Measurements from ENCODE around the gene FAM90A1. TPM values are rescaled to one million over a fixed set of nuclear protein-coding genes. Genes with fewer than 3 reads are reported as not detected.
"Not testable (repeated sequence)": the region's sequence is repeated elsewhere in the genome, so short reads cannot be mapped to it uniquely, and the experiment has no call there.

Gene FAM90A1, protein sequence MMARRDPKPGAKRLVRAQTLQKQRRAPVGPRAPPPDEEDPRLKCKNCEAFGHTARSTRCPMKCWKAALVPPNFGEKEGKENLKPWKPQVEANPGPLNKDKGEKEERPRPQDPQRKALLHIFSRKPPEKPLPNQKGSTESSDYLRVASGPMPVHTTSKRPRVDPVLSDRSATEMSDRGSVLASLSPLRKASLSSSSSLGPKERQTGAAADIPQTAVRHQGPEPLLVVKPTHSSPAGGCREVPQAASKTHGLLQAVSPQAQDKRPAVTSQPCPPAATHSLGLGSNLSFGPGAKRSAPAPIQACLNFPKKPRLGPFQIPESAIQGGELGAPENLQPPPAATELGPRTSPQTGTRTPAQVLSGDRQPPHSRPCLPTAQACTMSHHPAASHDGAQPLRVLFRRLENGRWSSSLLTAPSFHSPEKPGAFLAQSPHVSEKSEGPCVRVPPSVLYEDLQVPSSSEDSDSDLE
- not detected in 2 replicates for total RNA-seq (2014; rRNA removed)
- Bru-seq, nascent RNA, result not detected
- percentile 9 among the genes with signal in this experiment for BruChase-seq, experiment 1, labeled RNA remaining after a 6-hour chase
- percentile 25 among the genes with signal in this experiment for BruChase-seq, experiment 2, labeled RNA remaining after a 2-hour chase
- long read RNA-seq, result 0 reads

DNA sequence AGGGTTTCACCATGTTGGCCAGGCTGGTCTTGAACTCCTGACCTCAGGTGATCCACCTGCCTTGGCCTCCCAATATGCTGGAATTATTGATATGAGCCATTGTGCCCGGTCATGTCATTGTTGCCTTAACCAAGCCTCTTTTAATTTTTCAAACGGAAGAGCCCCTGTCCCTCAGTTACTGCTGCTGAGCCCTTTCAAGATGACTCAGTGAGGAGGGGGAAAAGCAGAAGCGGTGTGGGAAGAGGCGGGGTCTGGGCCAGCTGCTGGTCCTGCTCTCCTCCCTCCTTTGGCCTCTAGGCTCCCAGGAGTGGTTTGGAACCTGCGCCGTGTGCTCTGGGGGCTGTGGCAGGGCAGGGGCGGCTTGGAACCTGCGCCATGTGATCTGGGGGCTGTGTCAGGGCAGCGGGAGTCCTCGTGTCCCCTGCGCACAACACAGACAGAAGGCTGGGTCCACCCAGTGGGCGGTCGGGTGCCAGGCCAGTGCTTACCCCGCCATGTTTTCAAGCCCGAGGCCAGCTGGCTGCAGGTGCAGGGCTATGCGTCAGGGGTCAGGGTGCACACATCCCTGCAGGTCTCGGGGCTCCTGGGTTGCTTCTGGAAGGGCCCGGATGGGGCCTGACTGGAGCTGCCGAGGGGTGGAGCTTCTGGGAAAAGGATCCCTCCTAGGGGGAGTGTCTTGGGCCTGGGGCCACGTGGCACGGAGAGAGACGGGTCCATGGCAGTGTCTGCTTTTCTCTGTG, at the start of gene FAM90A1:
TSS of gene FAM90A1 (minus strand) at position 627 of the 740 bp plus-strand sequence. CDS start 2,786 bp downstream, outside the sequence.
- DNase-seq; H3K27me3 ChIP-seq (ENCODE audit: low read length); H3K9me2 ChIP-seq (replicated peaks; ENCODE audit: low read length); H3F3A ChIP-seq (ENCODE audit: low read length, unreplicated experiment); H3K36me3 ChIP-seq (ENCODE audit: low read depth, low read length); intact Hi-C loops (cut with micrococcal nuclease); H3K9ac ChIP-seq (ENCODE audit: low read length); H3K4me3 ChIP-seq (ENCODE audit: low read length); POLR2A ChIA-PET (ENCODE audit: unreplicated experiment); ATAC-seq; H4K20me1 ChIP-seq (ENCODE audit: low read length); H3K4me1 ChIP-seq (ENCODE audit: insufficient read depth, low read length); H2AFZ ChIP-seq (ENCODE audit: low read length); BruUV-seq (replicated peaks); H3K9me3 ChIP-seq (ENCODE audit: low read length); H3K27ac ChIP-seq (ENCODE audit: low read length); H3K79me2 ChIP-seq (ENCODE audit: low read length); H3K4me2 ChIP-seq (ENCODE audit: low read length): not testable (repeated sequence)
- CTCF ChIA-PET, result interaction anchor here (0.6 kb wide), 1 partner anchor 9 kb away, joined by 3 read pairs; no protein-coding TSS in a partner anchor

DNA sequence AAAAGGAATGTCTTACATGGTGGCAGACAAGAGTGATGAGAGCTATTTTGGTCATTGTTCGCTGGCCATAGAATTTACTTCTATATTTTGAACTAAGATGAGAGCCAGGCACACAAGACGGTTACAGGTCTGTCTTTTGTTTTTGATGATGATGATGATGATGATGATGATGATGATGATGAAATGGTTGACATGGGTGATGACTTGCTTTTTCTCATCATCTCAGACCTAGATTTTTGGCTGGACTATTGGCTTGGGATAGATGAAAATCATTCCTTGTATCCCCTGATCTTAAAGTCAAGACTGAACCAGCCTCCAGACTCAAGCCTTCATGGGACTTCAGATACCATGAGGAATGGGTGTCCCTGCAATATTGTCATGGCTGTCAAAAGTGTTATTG, 49.0 kb upstream of the FAM90A1 start:
- H3K4me2 ChIP-seq (ENCODE audit: low read length); H3K27ac ChIP-seq (ENCODE audit: low read length); H2AFZ ChIP-seq (ENCODE audit: low read length); ATAC-seq; BruUV-seq (replicated peaks); H4K20me1 ChIP-seq (ENCODE audit: low read length); H3K9me2 ChIP-seq (replicated peaks; ENCODE audit: low read length); H3K4me3 ChIP-seq (ENCODE audit: low read length); CTCF ChIA-PET; POLR2A ChIA-PET (ENCODE audit: unreplicated experiment); H3K36me3 ChIP-seq (ENCODE audit: low read depth, low read length); H3K9ac ChIP-seq (ENCODE audit: low read length); H3K79me2 ChIP-seq (ENCODE audit: low read length); DNase-seq; H3K9me3 ChIP-seq (ENCODE audit: low read length); H3K27me3 ChIP-seq (ENCODE audit: low read length); H3K4me1 ChIP-seq (ENCODE audit: insufficient read depth, low read length); intact Hi-C loops (cut with micrococcal nuclease); H3F3A ChIP-seq (ENCODE audit: low read length, unreplicated experiment): not testable (repeated sequence)

DNA sequence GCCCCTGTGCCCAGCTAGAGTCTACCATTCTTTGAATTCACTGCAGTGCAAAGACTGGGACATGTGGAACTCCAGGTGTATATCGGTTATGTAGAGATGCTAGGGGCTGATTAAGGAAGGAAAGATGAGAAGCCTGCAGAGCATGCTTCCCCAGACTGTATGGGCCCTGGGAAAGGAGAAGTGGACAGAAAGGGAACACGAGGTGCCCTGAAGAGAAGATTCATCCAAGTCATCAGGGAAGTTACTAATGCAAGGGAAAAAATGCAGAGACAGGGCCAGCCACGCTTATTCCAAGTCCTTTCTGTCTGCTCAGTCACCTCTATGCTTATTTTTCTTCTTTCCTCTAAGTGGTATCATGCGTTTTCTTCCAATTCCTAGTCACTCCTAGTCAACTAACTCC, 39.3 kb upstream of the FAM90A1 start:
- H3K4me2 ChIP-seq (ENCODE audit: low read length); H3K79me2 ChIP-seq (ENCODE audit: low read length); H3K9ac ChIP-seq (ENCODE audit: low read length); CTCF ChIA-PET; intact Hi-C loops (cut with micrococcal nuclease); DNase-seq; H3K36me3 ChIP-seq (ENCODE audit: low read depth, low read length); H3K9me2 ChIP-seq (replicated peaks; ENCODE audit: low read length); H4K20me1 ChIP-seq (ENCODE audit: low read length); H3K4me3 ChIP-seq (ENCODE audit: low read length); H2AFZ ChIP-seq (ENCODE audit: low read length); H3K27me3 ChIP-seq (ENCODE audit: low read length); BruUV-seq (replicated peaks); H3F3A ChIP-seq (ENCODE audit: low read length, unreplicated experiment); POLR2A ChIA-PET (ENCODE audit: unreplicated experiment); H3K9me3 ChIP-seq (ENCODE audit: low read length); H3K27ac ChIP-seq (ENCODE audit: low read length); H3K4me1 ChIP-seq (ENCODE audit: insufficient read depth, low read length); ATAC-seq: not testable (repeated sequence)

GRCh38 chr12:8264236-8264635, 36.8 kb upstream of the FAM90A1 start:
- H3K4me2 ChIP-seq (ENCODE audit: low read length); H3K27ac ChIP-seq (ENCODE audit: low read length); intact Hi-C loops (cut with micrococcal nuclease); H3K9ac ChIP-seq (ENCODE audit: low read length); H4K20me1 ChIP-seq (ENCODE audit: low read length); DNase-seq; H3K4me3 ChIP-seq (ENCODE audit: low read length); H3K79me2 ChIP-seq (ENCODE audit: low read length); H3K4me1 ChIP-seq (ENCODE audit: insufficient read depth, low read length); H3K36me3 ChIP-seq (ENCODE audit: low read depth, low read length); POLR2A ChIA-PET (ENCODE audit: unreplicated experiment); H3K9me3 ChIP-seq (ENCODE audit: low read length); H3F3A ChIP-seq (ENCODE audit: low read length, unreplicated experiment); H3K27me3 ChIP-seq (ENCODE audit: low read length); ATAC-seq; BruUV-seq (replicated peaks); H2AFZ ChIP-seq (ENCODE audit: low read length); H3K9me2 ChIP-seq (replicated peaks; ENCODE audit: low read length); CTCF ChIA-PET: not testable (repeated sequence)

DNA sequence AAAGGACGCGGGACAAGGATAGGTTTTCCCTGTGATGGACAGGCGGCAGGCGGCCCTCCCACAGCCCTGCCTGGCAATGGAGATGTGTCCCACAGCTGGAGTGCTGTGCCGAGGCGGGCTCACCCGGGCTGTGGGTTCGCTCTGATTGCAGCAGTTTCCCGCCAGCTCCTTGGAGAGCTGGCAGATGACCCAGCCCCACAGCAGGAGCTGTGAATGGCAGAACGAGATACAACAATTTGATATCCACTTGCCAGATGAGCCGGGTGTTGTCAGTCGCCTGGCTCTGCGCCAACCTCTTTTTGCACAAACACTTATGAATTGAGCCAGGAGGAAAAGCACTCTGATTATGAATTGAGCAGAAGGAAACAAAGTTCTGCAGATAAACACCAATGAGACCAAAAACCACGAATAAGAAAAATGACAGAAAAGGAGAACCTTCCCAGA, 33.7 kb upstream of the FAM90A1 start:
- H3K9me2 ChIP-seq (replicated peaks; ENCODE audit: low read length); H3K4me1 ChIP-seq (ENCODE audit: insufficient read depth, low read length); H3K79me2 ChIP-seq (ENCODE audit: low read length); BruUV-seq (replicated peaks); H3K9ac ChIP-seq (ENCODE audit: low read length); H2AFZ ChIP-seq (ENCODE audit: low read length); H3K9me3 ChIP-seq (ENCODE audit: low read length); H3K4me2 ChIP-seq (ENCODE audit: low read length); intact Hi-C loops (cut with micrococcal nuclease); POLR2A ChIA-PET (ENCODE audit: unreplicated experiment); H3K27ac ChIP-seq (ENCODE audit: low read length); H3K27me3 ChIP-seq (ENCODE audit: low read length); DNase-seq; H3F3A ChIP-seq (ENCODE audit: low read length, unreplicated experiment); H3K4me3 ChIP-seq (ENCODE audit: low read length); H3K36me3 ChIP-seq (ENCODE audit: low read depth, low read length); CTCF ChIA-PET; H4K20me1 ChIP-seq (ENCODE audit: low read length); ATAC-seq: not testable (repeated sequence)

DNA sequence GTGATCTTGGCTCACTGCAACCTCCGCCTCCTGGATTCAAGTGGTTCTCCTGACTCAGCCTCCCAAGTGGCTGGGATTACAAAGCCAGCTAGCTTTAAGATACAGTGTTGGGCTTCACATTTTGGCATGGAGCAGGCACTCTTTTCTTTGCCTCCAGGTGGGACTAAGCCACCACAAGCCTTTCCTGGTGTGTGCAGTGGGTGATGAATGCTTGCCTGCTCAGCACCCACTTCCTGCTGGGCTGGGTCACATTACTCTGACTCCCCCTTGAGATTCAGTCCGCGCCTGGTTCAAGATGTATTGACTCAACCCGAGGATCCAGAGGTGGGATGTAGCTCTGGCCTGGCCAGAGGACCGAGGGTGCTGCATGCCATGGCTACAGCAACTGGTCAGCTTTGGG, 28.9 kb upstream of the FAM90A1 start:
- H3K27me3 ChIP-seq (ENCODE audit: low read length); DNase-seq; H3F3A ChIP-seq (ENCODE audit: low read length, unreplicated experiment); H2AFZ ChIP-seq (ENCODE audit: low read length); BruUV-seq (replicated peaks); H3K9ac ChIP-seq (ENCODE audit: low read length); H3K9me3 ChIP-seq (ENCODE audit: low read length); intact Hi-C loops (cut with micrococcal nuclease); POLR2A ChIA-PET (ENCODE audit: unreplicated experiment); H3K4me2 ChIP-seq (ENCODE audit: low read length); H3K79me2 ChIP-seq (ENCODE audit: low read length); H3K27ac ChIP-seq (ENCODE audit: low read length); H3K36me3 ChIP-seq (ENCODE audit: low read depth, low read length); H4K20me1 ChIP-seq (ENCODE audit: low read length); H3K9me2 ChIP-seq (replicated peaks; ENCODE audit: low read length); H3K4me1 ChIP-seq (ENCODE audit: insufficient read depth, low read length); H3K4me3 ChIP-seq (ENCODE audit: low read length); CTCF ChIA-PET; ATAC-seq: not testable (repeated sequence)
